ENCODE data around the gene POLR2E.

DNA sequence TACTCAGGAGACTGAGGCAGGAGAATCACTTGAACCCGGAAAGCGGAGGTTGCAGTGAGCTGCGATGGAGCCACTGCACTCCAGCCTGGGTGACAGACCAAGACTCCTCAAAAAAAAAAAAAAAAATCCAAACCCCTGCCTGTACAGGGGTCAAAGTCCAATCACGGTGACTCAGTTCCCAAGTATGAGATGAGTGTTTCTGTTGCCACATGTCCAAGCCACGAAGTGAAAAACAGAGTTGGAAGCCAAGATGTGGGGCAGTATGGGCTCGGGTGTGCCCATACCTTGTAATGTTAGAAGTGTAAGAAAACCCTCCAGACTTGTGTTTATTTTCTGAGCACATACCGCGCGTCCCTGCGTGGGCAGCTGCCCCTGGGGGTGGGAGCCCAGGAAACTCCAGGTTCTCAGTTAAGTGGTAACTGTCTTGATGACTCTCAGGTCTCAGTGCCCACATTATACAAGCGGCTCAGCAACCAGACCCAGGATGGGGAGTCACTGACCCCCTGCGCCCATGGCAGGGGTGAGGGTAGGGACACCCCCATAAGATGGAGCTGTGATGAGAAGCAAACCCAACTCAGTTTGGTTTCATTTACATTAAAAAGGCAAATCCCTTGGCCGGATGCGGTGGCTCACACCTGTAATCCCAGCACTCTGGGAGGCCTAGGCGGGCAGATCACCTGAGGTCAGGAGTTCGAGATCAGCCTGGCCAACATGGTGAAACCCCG lies 7.4 kb upstream of the POLR2E start:
- TF ChIP-seq, protein P1, sequence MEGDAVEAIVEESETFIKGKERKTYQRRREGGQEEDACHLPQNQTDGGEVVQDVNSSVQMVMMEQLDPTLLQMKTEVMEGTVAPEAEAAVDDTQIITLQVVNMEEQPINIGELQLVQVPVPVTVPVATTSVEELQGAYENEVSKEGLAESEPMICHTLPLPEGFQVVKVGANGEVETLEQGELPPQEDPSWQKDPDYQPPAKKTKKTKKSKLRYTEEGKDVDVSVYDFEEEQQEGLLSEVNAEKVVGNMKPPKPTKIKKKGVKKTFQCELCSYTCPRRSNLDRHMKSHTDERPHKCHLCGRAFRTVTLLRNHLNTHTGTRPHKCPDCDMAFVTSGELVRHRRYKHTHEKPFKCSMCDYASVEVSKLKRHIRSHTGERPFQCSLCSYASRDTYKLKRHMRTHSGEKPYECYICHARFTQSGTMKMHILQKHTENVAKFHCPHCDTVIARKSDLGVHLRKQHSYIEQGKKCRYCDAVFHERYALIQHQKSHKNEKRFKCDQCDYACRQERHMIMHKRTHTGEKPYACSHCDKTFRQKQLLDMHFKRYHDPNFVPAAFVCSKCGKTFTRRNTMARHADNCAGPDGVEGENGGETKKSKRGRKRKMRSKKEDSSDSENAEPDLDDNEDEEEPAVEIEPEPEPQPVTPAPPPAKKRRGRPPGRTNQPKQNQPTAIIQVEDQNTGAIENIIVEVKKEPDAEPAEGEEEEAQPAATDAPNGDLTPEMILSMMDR (IDR thresholded peaks at IDR 0.05) = no peak
- no peak for TF ChIP-seq POLR2A (IDR thresholded peaks at IDR 0.05)

Data from body of pancreas (tissue), 4 donors.